NT2/D1 (cell line): ENCODE data around the gene PLXNA2.

Source experiments
- YY1 ChIP-seq: IDR thresholded peaks from 2 replicates; pipeline ENCODE4 v1.6.1; 2011; ENCODE audit not compliant: insufficient read length, insufficient read depth
- ZNF274 ChIP-seq: IDR thresholded peaks from 2 replicates; pipeline ENCODE4 v1.6.1; 2011; ENCODE audit warnings: mild to moderate bottlenecking, low read depth, low read length

GRCh38 chr1:208219659-208220282, 24.4 kb downstream of the PLXNA2 start:
- TF ChIP-seq YY1: no peak
- TF ChIP-seq ZNF274: no peak
